Astrocyte of the cerebellum (primary cell): ENCODE data around the gene DNAH8.

Source experiments
- DNase-seq: peaks from one replicate; pipeline ENCODE4 v3.0.0-alpha.2; 2011; ENCODE audit warnings: low read depth
- H3K4me3 ChIP-seq: 2 replicates; pipeline ENCODE4 v1.5.1; 2011; ENCODE audit warnings: mild to moderate bottlenecking, low read depth, low read length, moderate library complexity
- in situ Hi-C: cut with HindIII; loops from 2 replicates; pipeline ENCODE4 v1.10.0; 2017; ENCODE audit warnings: low sequenced_read_pairs
- TF ChIP-seq, protein P1 (sequence below): IDR thresholded peaks from 2 replicates; pipeline ENCODE4 v1.5.1; 2012; ENCODE audit warnings: low read length, low read depth, moderate library complexity, mild to moderate bottlenecking; ENCODE audit errors: missing control alignments

The DNAH8 gene

DNA sequence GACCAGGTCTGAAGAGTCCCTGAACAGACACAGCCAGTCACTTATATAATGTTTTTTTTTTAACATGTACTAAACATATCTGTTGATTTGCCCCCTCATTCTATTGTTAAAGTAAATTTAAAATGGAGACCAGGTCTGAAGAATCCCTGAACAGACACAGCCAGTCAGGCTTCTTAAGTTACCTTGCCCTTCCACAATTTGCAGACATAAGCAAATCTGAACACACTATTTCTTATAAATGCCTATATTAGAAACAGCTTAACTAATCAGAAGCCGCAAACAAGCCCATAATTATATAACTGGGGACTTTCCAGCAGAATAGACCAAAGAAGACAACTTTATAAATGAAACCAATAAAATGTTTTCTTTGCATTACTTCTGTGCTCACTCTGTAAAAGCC is 118.2 kb downstream of the DNAH8 start:
- in situ Hi-C loops: no loop called here
- TF ChIP-seq, protein P1, sequence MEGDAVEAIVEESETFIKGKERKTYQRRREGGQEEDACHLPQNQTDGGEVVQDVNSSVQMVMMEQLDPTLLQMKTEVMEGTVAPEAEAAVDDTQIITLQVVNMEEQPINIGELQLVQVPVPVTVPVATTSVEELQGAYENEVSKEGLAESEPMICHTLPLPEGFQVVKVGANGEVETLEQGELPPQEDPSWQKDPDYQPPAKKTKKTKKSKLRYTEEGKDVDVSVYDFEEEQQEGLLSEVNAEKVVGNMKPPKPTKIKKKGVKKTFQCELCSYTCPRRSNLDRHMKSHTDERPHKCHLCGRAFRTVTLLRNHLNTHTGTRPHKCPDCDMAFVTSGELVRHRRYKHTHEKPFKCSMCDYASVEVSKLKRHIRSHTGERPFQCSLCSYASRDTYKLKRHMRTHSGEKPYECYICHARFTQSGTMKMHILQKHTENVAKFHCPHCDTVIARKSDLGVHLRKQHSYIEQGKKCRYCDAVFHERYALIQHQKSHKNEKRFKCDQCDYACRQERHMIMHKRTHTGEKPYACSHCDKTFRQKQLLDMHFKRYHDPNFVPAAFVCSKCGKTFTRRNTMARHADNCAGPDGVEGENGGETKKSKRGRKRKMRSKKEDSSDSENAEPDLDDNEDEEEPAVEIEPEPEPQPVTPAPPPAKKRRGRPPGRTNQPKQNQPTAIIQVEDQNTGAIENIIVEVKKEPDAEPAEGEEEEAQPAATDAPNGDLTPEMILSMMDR: no peak
- DNase-seq: no peak
- no peak overlapping the region for H3K4me3 ChIP-seq

DNA sequence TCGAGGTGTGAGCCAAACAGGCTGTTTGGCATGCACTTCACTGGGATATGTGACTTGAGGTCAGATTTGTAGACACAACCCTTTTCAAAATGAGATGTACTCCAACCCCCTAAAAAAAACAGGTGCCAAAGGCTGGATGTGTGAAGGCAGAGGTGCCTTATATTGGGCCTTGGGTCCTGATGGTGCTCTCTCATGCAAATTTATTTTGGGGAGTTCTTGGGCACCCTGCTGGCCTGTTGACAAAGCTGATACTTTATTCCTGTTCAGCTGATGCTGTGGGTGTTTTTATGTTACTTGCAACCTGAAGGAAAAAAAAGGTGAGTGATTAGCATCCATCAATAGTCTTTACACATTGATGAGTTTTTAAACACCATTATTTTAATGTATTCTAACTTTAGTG is 121.5 kb downstream of the DNAH8 start:
- TF ChIP-seq, protein P1: no peak
- in situ Hi-C loops: no loop called here
- DNase-seq: no peak
- H3K4me3 ChIP-seq: no peak overlapping the region

DNA sequence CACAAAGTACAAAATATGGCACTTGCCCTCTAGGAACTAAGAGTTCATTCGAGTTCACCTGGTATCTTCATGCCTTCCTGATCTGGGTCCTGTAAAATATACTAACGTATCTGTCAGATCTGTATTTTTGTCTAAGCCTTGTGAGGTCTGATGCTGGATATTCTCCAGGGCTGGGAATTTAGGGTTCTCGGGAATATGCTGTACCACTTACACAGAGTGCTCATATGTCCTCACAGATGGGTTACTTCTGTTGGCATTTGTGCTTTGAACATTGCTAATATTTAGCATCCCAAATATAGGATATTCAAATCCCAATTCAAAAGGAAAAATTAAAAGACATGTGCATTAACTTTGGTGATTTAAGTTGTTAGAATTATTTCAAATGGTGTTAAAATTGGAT is 122.0 kb downstream of the DNAH8 start:
- in situ Hi-C loops: no loop called here
- TF ChIP-seq, protein P1: no peak
- no peak for DNase-seq
- H3K4me3 ChIP-seq: no peak overlapping the region

DNA sequence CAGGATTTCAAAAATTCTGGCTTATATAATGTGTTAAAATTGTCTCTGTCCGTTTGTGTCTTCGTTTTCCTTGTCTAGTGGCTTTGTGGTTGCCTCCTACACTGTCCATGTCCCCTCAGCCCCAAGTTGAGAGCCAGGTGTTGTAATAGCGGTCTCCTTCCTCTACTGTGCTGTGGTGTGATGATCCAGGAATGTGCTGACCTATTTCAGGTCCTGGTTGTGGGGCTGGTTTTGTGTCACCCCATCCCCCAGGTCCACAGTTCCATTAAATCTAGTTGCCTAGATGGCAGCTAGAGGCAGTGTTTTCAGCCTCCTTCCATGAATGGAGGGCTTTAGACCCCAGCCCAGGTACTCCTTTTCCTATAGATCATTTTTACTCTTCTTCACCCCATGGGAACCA is 128.7 kb downstream of the DNAH8 start:
- TF ChIP-seq, protein P1: no peak
- H3K4me3 ChIP-seq: no peak overlapping the region
- in situ Hi-C loops: no loop called here
- no peak for DNase-seq

DNA sequence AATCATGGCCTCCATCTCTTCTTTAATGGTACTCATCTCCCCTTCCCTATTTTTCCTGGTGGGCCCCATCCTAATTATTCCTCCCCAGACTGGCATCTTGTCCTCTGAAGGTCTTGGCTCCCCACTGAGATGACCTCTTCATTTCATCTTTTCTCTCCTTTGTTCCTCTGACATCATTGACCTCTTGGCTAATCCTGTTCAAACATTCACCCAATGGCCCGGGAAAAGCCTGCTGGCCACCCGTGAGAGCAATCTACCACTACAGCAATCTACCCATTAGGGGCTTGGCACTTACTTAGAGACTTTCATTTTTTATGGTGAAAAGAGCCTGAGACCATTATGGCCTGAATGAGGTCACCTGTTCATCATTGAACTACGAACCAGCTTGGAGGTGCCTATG is 130.8 kb downstream of the DNAH8 start:
- H3K4me3 ChIP-seq: no peak overlapping the region
- TF ChIP-seq, protein P1: no peak
- in situ Hi-C loops: no loop called here
- DNase-seq: no peak

DNA sequence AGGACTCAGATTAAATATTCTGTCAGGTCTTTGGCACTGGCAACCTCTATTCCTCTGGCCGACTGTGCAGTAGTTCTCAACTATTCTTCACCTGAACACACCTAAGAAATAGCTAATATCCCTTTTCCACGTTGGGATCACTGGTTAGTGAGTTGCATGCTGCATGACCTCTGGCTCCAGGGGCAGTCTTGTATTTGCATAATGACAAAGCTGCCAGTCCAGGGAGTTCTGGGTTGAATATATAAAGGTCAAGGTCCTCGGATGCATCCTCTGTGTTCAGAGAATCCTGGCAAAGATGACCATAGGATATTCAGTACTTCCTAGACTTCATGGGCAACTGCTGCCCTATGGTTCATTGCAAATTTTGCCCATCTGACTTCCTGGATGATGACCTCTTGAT is 131.2 kb downstream of the DNAH8 start:
- no peak overlapping the region for H3K4me3 ChIP-seq
- DNase-seq: no peak
- TF ChIP-seq, protein P1: no peak
- in situ Hi-C loops: no loop called here

DNA sequence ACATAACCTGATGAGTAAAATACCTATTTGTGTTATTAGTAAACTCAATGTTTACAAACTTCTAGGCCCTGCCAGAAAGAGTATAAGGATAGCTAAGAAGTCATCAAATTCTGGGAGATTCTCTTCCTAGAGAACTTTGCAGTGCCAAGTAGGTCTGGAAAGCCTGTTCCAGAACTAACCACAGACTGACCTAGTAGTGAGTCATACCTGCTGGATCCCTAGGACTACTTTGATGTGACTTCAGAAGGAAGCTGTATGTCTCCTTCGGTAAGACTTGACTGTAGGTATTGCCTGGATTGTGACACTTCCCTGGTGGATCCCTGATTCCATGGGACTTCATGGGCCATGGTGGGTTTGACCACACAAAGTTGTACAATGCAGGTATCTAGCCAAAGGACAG is 131.7 kb downstream of the DNAH8 start:
- peak; percentile 2 for DNase-seq
- no peak overlapping the region for H3K4me3 ChIP-seq
- in situ Hi-C loops: no loop called here
- TF ChIP-seq, protein P1: no peak
